ENCODE results near the gene LCN10.
"Not testable (repeated sequence)": the region's sequence is repeated elsewhere in the genome, so short reads cannot be mapped to it uniquely, and the experiment has no call there.

LCN10 gene

DNA sequence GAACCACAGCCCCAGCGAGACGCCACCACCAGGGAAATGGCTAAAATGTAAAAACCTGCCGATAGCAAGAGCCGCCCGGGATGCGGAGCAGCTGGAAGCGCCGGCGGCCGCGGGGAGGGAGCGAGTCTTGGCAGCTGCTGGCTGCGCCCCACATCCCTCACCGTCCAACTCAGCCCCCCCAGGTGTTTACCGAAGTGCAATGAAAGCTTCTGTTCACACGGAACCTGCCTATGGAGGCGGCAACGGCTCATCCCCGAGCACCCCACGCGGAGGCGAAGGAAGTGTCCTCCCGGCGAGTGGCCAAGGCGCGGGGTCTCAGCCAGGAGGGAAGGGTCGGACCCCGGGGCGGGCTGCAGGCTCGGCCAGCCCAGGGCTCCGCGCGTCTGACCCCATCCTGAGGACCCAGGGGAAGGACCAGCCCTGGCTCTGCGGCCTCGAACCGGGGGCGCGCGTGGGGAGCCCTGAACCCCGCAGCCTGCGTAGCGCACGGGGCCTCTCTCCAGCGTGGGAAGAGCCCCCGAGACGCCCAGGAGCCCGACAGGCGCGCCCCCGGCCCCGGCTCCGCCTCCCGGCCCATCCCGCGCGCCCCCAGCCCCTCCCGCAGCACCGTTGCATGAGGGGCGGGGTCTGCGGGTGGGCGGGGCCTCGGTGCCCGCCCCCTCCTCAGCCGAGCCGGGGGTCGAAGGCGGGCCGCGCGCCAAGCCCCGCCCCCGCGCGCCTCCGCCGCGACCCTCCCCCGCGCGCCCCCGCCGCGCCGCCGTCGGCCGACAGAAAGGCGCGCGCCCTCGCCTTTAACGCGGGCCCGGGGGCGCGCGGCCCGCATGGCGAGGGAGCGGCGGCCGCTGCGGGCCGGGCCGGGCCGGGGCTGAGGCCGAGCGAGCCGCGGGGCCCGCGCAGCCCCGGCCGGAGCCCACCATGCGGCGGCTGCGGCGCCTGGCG is 30.7 kb downstream of the LCN10 start, which contains the start of gene DIPK1B:
Gene DIPK1B (plus strand): TSS at position 822 of the 939 bp plus-strand sequence. CDS start 94 bp downstream, at position 916.
- DNase-seq (ENCODE audit: low read depth, low spot score), result peak; percentile 33

DNA sequence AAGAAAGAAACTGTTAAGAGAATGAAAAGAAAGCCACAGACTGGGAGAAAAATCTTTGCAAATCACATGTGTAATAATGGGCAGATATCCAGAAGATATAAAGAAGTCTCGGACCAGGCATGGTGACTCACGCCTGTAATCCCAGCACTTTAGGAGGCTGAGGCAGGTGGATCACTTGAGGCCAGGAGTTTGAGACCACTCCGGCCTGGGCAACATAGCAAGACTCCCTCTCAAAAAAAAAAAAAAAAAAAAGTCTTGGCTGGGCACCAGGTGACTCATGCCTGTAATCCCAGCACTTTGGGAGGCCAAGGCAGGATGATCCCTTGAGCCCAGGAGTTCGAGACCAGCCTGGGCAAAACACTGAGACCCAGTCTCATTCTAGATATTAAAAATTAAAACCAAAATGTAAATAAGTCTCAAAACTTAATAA is 31.5 kb downstream of the LCN10 start:
- not testable (repeated sequence) for H3K4me3 ChIP-seq (ENCODE audit: low read length); DNase-seq (ENCODE audit: low read depth, low spot score)

More for the DNA sequence above, 30.7 kb downstream of the LCN10 start, which contains the start of gene DIPK1B:
- H3K4me3 ChIP-seq (ENCODE audit: low read length), result peak within 1 kb of the TSS; percentile 68

DNA sequence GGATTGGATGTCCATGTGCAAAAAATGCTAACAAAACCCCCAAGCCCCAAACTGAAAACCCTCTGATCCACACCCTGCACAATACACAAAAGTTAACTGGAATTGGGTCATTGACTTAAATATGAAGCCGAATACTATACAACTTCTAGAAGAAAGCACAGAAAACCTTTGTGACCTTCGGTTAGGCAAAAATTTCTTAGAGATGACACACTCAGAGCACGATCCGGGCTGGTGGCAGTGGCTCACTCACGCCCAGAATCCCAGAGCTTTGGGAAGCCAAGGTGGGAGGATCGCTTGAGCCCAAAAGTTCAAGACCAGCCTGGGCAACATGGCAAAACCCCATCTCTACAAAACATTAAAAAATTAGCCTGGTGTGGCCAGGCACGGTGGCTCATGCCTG is 32.2 kb downstream of the LCN10 start:
- no peak overlapping the region for H3K4me3 ChIP-seq (ENCODE audit: low read length)
- DNase-seq (ENCODE audit: low read depth, low spot score), result no peak

DNA sequence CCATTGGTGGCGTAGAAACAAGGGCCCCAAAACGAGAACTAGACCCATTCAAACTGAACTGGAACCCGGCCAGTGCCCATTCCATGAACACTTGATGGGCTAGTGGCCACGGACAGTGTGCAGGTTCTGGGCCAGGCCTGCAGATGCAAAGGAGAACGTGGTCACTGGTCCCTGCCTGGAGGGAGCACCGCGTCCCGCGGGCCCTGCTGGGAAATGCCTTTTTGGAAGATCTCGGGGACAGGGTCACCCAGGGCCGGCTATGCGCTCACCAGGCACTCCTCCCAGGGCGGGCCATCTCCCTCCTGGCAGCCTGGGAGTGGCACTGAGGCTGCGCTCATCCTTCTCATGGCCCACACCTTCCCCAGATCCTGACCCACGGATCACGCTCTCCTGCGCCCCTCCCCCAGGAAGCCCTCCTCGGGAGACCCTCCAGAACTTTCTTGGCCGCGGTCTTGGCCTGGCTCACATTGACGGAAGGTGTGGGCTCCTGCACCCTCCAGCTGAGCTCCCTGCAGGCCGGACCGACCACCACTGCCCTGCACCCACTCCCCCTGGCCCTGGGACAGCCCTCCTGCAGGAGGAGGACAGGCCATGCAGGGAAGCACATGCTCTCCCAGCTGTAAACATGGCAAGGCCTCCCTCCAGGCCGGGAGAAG is 33.2 kb downstream of the LCN10 start:
- no peak for DNase-seq (ENCODE audit: low read depth, low spot score)
- H3K4me3 ChIP-seq (ENCODE audit: low read length), result no peak overlapping the region

DNA sequence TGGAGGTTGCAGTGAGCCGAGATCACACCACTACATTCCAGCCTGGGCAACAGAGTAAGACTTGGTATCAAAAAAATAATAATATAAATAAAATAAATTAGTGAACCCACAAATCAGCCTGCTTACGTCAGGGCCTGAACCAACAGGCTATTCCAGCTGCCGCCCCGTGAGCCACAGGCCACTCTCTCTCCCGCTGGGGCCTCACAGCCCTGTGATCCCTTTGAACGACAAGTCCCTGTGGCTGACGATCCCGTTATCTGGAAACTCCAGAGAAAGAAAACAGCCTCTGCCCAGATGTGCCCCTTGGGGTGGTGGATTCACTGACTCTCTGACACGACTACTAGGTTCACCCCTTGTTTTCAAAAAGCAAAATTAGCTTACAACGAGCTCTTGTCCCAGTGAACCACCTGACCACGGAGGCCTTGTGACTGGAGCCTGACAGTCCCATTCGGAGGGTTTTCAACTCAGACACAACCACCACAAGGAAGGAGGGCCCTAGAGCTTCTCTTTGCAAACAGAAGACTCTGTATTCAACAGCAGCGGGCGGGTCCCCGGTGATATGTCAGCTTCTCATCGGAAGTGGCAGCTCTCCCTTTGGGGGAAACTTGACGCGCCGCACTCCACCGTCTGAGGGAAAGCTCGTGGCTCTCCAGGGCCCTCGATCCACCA is 34.8 kb downstream of the LCN10 start:
- H3K4me3 ChIP-seq (ENCODE audit: low read length), result no peak overlapping the region
- no peak for DNase-seq (ENCODE audit: low read depth, low spot score)

DNA sequence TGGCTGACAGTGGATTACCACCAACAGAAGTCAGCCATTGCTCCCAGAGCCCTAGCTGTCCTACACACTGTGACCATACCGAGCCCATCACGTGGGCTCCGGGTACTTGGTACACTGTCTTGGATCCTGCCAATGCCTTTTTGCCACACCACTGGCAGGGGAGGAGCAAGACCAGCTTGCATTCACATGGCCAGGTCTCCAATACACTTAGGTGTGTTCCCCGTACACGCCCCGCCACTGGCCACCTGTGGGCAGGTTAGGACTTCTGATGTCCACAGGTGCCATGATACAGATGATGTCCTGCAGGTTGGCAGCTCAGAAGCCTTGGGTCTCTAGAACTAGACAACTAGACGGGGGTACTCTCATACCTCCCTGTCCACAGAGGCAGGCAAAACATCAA is 35.7 kb downstream of the LCN10 start:
- H3K4me3 ChIP-seq (ENCODE audit: low read length), result no peak overlapping the region
- DNase-seq (ENCODE audit: low read depth, low spot score), result no peak

DNA sequence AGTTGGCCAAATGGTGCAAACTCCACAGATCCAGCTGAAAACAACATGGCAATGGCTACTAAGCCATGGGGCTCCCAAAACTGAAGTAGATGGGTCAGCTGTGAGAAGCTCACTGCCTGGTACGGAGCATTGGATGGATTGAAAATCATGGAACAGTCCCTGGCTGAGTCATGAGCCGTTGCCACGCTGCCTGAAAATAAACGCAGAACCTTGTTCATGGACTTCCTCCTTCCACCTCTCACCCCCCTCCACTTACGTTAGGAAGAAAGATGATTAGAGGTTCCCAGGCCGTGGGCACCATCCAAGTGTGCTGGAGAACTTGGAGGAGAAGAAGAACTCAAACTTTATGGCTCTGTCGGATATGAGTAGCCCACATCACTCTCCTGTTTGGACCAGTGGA is 37.2 kb downstream of the LCN10 start:
- H3K4me3 ChIP-seq (ENCODE audit: low read length), result no peak overlapping the region
- no peak for DNase-seq (ENCODE audit: low read depth, low spot score)

DNA sequence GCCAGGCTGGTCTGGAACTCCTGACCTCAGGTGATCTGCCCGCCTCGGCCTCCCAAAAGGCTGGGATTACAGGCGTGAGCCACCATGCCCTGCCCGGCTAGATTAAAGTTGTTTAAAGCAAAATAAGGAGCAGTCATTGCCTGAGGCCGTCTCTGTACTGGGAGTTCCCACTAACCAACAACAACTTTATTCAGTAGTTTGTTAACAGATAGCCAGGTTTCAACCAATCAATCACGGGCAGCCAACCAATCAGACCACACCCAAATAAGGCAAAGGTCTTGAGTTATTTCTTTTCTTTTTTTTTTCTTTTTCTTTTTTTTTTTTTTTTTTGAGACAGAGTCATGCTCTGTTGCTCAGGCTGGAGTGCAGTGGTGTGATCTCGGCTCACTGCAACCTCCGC is 38.0 kb downstream of the LCN10 start:
- DNase-seq (ENCODE audit: low read depth, low spot score); H3K4me3 ChIP-seq (ENCODE audit: low read length): not testable (repeated sequence)

DNA sequence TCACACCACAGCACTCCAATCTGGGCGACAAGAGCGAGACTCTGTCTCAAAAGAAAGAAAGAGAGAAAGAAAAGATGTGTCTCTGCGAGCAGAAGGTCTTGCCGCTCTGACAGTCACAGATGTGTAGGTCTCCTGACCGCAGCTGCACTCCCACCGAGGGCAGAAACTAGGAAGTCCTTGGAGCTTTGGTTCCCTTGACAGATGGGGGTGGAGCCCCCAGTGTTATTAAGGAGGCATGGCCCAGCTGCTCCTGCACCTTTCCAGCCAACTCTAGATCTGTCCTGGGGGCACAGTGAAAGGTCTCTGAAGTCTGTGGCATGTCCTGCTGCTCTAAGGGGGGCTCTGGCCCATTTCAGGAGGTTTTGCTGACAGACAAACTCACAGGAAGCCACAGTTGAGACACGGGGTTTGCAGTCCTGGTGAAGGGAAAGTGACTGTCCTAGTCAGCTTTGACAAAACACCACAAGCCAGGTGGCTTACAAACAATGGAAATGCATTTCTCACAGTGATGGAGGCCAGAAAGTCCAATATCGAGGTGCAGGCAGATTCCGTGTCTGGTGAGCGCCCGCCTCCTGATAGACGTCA is 39.4 kb downstream of the LCN10 start:
- peak; percentile 67 for DNase-seq (ENCODE audit: low read depth, low spot score)
- no peak overlapping the region for H3K4me3 ChIP-seq (ENCODE audit: low read length)

DNA sequence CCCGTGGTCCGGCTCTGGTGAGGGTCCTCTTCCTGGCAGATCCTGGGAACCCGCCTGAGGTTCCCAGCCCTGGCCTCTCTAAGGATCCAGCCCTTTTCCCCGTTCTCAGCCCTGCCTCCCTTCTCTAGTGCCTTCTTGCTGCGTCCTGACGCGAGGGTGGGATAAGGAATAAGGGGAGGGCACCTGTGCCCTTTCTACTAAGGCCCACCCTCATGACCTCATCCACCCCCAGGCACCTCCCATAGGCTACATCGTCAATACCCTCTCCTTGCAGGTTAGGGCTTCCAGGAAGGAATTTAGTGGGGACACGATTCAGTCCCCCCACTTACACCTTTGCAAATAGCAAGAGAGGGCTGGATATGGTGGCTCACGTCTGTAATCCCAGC is 41.1 kb downstream of the LCN10 start:
- peak overlapping the region; percentile 43 for H3K4me3 ChIP-seq (ENCODE audit: low read length)
- no peak for DNase-seq (ENCODE audit: low read depth, low spot score)

DNA sequence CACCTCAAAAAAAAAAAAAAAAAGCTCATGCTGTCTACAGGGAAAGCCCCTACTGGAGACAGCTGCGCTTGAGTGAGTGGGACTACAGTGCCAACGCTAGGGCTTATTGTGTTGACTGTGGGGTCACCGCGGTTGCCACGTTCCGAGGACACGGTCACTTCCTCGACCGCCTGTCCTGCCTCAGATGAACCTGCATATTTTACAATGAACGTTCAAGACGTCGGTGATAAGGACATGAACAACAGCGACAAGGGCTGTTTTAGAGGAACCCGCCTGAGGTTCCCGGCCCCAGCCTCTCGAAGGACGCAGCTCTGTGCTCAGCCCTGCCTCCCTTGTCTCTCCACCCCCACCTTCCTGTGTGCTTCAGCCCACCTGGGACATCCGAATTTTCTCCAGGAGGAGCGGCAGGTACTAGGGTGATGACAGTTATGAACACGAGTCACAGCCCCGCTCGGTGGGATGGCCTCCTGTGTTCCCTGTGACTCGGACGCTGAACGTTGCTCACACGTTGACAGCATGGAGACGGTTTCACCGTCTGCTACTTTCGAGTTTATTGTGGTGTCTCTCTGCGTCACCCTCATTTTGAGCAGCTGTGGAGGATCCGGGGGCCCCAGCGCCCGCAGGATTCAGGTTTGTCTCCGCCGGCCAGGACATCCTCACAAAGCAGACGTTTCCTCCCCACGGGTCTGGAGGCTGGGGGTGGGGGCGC is 41.6 kb downstream of the LCN10 start:
- peak; percentile 32 for DNase-seq (ENCODE audit: low read depth, low spot score)
- peak overlapping the region; percentile 43 for H3K4me3 ChIP-seq (ENCODE audit: low read length)

DNA sequence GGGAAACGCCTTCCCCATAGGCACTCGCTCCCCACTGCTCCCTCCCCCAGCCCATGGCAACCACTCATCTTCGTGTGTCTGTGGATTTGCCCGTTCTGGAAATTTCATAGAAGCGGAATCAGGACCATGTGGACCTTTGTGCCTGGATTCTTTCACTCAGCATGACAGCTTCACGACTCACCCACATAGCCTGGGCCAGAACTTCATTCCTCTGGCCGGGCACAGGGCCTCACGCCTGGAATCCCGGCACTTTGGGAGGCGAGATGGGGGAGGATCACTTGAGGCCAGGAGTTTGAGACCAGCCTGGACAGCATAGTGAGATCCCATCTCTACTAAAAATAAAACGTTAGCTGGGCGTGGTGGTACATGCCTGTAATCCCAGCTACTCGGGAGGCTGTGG is 42.4 kb downstream of the LCN10 start:
- no peak overlapping the region for H3K4me3 ChIP-seq (ENCODE audit: low read length)
- no peak for DNase-seq (ENCODE audit: low read depth, low spot score)

DNA sequence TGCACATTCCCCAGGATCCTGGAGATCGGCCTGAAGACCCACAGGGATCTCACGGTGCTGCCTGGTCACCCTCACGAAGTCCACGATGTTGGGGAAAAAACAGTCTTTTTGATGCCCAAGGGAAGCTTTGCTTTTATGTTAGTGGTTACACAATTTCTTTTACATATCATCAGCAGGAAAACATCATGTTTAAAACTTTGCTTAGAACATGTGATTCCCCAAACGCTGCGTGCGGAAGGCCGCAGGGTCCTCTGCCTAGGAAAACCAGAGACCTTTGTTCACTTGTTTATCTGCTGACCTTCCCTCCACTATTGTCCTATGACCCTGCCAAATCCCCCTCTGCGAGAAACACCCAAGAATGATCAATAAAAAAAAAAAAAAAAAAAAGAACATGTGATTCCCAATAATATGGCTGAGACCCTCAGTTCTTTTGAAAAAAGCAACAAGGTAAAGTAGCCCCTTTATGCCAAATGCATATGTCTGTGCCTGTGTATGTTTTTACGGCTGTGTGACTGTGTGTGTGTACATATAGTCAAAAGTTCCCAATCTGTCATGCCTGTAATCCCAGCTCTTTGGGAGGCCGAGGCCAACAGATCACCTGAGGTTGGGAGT is 44.0 kb downstream of the LCN10 start:
- no peak for DNase-seq (ENCODE audit: low read depth, low spot score)
- no peak overlapping the region for H3K4me3 ChIP-seq (ENCODE audit: low read length)

DNA sequence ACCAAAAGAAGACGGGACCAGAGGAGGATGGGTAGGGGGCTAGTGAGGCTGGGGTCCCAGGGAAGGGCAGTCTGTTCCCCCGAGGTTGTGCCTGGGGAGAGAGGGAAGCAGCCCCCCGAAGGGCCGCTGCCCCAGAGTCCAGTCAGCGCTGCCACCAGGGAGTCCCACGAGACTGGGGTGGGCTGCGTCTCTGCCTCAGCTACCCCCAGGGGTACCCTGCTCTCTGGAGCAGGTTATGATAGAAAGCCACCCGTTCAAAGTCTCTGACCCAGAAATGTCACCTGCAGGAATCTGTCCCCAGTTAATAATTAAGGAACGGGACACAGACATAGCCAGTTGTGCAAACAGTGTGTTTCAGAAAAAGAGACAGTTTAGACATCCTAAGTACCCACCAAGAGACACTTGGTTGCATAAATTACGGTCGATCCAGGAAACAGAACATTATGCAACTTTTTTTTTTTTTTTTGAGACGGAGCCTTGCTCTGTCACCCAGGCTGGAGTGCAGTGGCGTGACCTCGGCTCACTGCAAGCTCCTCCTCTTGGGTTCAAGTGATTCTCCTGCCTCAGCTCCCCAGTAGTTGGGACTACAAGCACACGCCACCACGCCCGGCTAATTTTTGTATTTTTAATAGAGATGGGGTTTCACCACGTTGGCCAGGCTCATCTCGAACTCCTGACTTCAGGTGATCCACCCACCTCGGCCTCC is 44.8 kb downstream of the LCN10 start:
- H3K4me3 ChIP-seq (ENCODE audit: low read length), result no peak overlapping the region
- DNase-seq (ENCODE audit: low read depth, low spot score), result no peak

DNA sequence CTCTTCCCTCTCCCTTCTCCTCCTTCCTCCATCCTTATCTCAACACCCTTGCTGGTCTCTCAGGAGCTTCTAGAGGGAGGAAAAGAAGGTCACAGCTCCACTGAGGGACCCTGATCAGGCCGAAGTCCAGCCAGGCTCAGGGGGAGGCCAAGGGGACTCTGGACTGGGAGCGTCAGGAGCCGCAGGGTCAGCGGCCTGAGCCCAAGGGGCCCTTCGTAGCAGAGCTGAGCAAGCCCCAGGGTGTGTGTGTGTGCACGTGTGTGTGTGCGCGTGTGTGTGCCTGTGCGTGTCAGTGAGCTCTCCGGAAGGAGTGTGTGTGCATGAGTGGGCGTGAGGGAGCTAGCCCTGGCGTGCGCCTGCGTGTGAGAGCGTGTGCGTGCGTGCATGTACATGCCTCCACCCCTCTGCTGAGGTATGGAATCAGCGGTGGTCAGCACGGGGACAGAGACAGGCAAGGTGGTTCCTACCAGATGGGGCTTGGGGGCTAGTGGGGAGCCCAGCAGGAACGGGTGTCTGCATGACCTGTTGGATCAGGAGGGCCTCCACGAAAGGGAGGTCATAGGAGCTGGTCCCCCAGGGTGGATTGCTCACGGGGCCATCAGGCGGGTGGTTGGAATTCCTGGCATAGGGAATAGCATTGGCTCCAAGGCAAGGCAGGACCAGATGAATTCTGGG is 45.5 kb downstream of the LCN10 start:
- no peak for DNase-seq (ENCODE audit: low read depth, low spot score)
- H3K4me3 ChIP-seq (ENCODE audit: low read length), result no peak overlapping the region

DNA sequence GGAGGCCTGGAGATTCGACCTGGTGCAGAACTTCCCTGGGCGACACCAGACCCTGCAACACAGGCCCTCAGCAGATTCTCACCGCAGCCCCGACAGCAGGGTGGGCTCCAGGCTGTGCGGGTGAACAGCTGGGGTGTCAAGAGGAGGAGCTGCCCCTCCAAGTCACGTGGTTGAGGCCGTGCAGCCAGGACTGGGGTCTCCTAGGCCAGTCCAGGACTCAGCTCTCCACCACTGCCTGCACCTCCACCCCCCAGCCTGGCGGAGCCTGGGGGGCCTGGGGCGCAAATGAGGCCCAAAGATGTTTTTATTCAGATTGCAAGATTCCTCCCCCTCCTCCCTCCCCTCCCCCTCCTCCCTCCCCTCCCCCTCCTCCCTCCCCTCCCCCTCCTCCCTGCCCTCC is 46.2 kb downstream of the LCN10 start:
- no peak overlapping the region for H3K4me3 ChIP-seq (ENCODE audit: low read length)
- DNase-seq (ENCODE audit: low read depth, low spot score), result no peak

DNA sequence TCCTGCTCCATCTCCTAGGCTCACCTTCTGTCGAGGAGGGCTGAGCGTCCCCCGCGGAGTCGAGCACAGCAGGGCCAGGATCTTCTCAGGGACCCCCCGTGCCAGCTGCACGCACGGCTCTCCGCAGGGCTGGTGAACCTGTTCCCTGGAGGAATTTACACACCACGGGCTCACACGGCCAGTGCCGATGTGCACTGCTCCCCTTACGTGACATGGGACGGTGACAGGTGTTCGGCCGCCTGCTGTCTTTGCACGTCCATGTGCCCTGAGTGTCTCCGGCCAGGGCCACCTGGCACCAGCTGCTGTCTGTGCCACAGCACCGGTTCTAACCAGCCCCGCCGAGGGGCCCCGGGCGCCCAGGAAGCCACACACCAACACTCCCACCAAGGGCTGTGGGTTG is 46.8 kb downstream of the LCN10 start:
- DNase-seq (ENCODE audit: low read depth, low spot score), result no peak
- no peak overlapping the region for H3K4me3 ChIP-seq (ENCODE audit: low read length)
